NAMALWA (cell line): ENCODE results near the gene ARHGAP31.
"Not testable (repeated sequence)": the region's sequence is repeated elsewhere in the genome, so short reads cannot be mapped to it uniquely, and the experiment has no call there.

Experiments
- DNase-seq: peaks from one replicate; pipeline ENCODE4 v3.0.0-alpha.2; 2015; ENCODE audit warnings: low spot score

ARHGAP31 gene

DNA sequence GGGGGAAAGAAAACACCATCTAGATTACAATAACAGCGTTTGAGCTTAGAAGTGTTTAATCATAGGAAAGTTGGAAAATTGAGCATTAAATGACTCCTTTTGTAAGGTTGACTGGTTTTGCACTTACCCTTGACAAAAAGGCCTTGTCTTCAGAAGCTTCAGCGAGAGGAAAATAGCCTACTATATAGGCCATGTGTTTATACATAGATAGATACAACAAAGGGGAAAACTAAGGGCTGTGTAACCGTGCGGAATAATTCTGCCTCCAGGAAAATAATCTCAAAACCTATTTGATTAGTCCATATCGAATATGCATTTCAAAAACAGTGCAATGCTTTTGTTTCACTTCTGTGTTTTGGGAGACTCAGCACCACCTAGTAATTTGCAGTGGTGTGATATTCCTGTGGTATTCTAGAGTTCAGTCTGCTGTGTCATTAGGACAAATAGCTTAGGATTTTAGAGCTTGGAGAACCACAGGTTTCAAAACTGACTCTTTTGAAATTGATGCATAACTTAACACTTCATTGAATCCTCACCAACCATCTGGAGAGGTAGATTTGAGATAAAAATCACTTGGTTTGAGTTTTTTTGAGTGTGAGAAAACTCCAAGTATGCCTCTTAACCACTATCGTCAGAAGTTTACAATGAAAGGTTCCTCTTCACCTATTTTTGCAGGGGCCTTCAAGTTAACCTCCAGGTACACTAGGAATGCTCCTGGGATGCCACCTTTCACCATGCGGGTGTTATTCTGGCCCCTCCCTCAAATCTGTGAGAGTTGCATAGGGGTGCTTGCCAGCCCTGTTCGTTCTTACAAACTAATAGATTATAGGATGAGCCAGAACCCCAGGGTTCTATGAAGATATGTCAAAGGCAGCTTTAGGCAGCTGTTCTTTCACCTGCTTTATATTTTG lies 1.9 kb downstream of the ARHGAP31 start:
- DNase-seq: peak; percentile 34

DNA sequence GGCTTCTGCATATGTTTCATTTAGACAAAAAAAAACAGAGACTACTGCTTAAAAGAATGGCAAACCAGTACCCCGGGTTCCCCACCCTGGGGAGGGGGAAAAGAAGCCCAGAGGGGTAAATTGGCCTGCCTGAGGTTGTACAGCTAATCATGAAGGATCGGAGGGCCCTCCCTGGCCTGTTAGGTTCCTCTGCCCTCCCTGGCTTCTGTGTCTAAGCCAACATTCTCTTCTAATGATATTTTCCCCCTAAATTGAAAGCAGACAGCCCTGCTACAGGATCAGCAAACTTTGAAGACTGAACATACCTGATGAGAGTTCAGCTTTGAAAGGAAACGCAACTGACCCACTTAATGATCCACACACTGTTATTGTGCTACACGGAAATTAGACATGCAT lies 2.5 kb downstream of the ARHGAP31 start:
- DNase-seq: no peak

- DNase-seq: no peak
Observed at GRCh38 chr3:119297169-119297568, 3.0 kb downstream of the ARHGAP31 start.

DNA sequence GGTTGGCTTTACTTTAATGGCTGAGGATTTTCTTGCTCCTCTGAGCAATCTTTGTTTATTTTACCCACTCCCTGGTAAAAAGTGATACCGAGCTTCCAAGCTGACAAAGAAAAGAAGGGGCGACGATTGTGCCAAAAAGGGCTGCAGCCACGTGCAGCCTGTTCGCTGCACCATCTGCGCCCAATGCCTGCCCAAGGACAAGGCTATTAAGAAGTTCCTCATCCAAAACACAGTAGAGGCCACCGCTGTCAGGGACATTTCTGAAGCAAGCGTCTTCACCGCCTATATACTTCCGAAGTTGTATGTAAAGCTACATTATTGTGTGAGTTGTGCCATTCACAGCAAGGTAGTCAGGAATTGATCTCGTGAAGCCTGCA lies 4.4 kb downstream of the ARHGAP31 start:
- no peak for DNase-seq

DNA sequence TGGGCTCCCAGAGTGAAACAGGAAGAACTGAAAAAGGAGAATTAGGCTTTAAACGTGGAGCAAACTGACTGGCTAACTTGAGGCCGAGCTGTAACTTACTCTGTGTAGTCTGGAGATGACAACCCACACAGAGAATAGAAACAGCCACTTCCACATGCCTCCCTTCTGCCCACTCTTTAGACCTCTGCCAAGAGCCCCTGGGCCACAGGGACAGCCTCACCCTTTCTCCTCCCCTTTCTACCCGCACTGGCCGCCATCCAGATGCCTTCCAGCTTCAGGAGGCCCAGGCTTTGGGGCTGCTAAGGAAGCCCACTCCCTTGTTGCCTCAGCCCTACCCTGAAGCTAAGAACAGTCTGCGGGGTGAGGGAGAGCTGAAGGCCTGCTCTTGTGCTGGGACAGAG lies 6.8 kb downstream of the ARHGAP31 start:
- no peak for DNase-seq

GRCh38 chr3:119301662-119302061 lies 7.5 kb downstream of the ARHGAP31 start:
- DNase-seq: no peak

- no peak for DNase-seq
Observed at GRCh38 chr3:119302697-119303551, 8.7 kb downstream of the ARHGAP31 start.

DNA sequence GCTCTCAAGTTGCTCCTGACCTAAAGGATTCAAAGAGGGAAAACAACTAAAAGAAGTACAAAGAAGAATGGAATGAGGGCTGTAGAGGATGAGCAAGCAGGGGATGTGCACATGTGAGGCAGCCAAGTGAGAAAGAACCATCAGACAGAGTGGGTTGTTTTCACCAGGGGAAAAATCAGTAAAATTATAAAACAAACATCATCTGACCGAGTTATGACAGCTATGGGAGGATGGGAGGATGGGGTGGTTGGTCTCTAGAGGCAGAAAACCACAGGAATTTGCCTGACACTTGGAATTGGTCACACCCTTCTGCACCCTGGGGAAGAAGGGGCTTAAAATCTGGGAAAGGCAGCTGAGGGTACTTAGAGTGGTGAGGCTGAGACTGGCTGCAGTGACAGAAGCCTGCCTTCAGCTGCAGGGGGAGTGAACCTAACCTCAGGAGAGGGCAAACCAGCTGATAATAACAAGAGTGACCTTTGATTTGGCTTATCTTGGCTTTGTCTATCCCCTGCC lies 10.1 kb downstream of the ARHGAP31 start:
- no peak for DNase-seq

- no peak for DNase-seq
Observed at GRCh38 chr3:119305286-119305685, 11.1 kb downstream of the ARHGAP31 start.

- DNase-seq: not testable (repeated sequence)
Observed at GRCh38 chr3:119306378-119306777, 12.2 kb downstream of the ARHGAP31 start.

DNA sequence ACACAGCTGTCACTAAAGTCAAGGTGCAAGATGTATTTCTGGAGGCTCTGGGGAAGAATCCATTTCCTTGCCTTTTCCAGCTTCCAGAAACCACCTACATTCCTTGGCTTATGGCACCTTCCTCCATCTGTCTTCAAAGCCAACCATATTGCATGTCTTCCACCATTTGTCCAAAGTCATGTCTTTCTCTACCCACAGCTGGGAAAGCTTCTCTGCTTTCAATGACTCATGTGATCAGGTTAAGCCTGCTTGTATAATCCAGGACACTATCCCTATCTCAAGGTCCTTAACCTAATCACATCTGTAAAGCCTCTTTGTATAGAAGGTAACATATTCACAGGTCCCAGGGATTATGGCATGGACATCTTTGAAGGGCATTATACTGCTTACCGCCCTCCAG lies 14.2 kb downstream of the ARHGAP31 start:
- no peak for DNase-seq

GRCh38 chr3:119309591-119309990 lies 15.4 kb downstream of the ARHGAP31 start:
- no peak for DNase-seq

DNA sequence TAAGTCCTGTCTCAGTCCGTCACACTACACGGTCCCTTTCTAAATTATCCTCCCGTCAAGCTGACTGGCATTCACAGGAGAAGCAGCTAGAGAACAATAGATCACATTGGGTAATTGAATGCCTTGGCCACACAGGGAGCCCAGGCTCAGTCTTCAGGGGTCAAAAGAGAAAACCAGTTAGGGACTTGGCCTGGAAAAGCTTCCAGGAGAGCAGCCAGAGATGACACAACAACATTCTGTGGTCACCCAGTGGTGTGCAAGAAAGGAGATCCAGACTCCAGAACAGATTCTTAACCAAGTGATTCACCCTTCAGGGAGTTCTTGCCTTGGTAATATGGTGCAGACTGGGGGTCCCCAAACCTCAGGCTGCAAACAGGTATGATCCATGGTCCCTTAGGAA lies 15.9 kb downstream of the ARHGAP31 start:
- no peak for DNase-seq

GRCh38 chr3:119311081-119311925 lies 17.1 kb downstream of the ARHGAP31 start:
- no peak for DNase-seq

DNA sequence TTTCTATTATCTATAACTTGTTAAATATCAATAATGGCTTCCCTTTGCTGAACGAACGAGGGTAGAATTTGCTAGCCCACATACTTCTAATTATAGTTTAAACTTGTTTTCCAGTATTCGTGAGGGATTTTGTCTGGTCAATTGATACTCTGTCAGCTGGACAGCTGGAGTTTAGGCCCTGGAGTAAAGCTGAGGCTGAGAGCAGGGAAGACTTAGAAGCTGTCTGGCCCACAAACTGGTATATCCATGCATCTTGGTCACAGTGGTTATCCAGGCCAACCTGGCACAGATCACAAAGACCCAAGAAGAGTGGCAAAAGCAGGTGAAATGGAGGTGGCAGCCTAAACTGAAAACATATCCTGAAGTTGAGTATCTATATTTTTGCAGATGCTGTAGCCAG lies 19.3 kb downstream of the ARHGAP31 start:
- DNase-seq: no peak

GRCh38 chr3:119314821-119315220 lies 20.6 kb downstream of the ARHGAP31 start:
- DNase-seq: no peak

DNA sequence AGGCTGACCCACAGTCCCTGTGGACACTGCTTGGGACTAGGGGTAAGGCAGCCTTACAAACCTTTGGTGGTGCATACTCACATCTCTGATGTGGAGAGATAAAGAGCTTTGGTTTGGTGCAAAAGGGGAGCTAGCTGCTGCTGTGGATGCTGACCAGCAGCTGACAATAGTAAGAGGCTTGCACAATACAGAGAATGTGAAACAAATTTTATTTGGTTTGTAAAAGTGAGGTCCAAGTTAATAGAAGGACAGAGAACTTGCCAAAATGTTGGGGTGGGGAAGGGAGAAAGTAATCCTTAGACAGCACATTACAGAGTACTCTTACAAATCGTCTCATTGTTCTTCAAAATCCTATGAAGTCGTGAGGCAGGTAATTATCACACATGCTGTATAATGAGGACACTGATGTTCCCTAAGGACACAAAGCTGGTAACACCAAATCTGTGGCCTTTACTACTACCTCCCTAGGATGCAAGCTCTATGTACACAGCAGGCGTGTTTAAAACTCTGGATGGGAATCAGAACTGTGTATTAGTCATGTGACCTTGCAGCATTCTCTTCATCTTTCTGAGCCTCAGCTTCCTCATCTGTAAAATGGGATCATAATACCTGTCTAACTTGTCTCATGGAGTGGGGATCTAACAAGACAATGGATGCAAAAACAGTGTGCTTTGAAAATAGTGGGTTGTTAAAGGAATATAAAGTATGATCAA lies 21.6 kb downstream of the ARHGAP31 start:
- no peak for DNase-seq

DNA sequence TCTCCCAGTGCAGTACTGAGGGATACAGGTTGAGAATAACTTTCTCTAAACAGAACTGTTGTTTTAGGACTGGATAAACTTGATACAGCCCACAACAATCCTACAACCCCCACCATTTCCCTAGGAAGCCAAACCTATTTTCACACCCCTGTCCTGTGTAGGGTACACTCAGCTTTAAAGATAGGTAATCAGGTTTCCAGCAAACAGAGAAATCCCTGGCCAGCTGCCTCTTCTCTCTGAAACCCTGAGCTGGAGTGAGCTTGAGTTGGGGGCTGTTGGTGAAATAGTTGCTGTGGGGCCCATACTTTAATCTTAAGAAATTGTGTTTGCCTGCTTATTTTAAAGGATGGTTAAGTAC lies 22.1 kb downstream of the ARHGAP31 start:
- no peak for DNase-seq

- no peak for DNase-seq
Observed at GRCh38 chr3:119318876-119319275, 24.7 kb downstream of the ARHGAP31 start.

GRCh38 chr3:119319311-119319710 lies 25.1 kb downstream of the ARHGAP31 start:
- no peak for DNase-seq

DNA sequence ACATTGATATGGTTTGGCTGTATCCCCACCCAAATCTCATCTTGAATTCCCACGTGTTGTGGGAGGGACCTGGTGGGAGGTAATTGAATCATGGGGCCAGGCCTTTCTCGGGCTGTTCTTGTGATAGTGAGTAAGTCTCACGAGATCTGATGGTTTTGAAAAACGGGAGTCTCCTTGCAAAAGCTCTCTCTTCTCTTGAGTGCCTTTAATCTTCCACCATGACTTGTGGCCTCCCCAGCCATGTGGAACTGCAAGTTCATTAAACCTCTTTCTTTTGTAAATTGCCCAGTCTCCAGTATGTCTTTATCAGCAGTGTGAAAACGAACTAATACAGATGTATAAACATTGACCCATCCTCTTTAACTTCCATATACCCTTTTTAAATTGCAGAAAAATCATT lies 26.6 kb downstream of the ARHGAP31 start:
- DNase-seq: not testable (repeated sequence)
